GM12874 (cell line): ENCODE data around the gene CTXN3.

ENCODE experiments used
- TF ChIP-seq, protein P1 (sequence below): IDR thresholded peaks from 2 replicates; pipeline ENCODE4 v1.5.1; 2011; ENCODE audit warnings: low read depth, mild to moderate bottlenecking, control low read depth, low read length, moderate library complexity; ENCODE audit not compliant: insufficient read depth

The CTXN3 gene

GRCh38 chr5:127652952-127653611 lies 4.2 kb downstream of the CTXN3 start:
- TF ChIP-seq, protein P1, sequence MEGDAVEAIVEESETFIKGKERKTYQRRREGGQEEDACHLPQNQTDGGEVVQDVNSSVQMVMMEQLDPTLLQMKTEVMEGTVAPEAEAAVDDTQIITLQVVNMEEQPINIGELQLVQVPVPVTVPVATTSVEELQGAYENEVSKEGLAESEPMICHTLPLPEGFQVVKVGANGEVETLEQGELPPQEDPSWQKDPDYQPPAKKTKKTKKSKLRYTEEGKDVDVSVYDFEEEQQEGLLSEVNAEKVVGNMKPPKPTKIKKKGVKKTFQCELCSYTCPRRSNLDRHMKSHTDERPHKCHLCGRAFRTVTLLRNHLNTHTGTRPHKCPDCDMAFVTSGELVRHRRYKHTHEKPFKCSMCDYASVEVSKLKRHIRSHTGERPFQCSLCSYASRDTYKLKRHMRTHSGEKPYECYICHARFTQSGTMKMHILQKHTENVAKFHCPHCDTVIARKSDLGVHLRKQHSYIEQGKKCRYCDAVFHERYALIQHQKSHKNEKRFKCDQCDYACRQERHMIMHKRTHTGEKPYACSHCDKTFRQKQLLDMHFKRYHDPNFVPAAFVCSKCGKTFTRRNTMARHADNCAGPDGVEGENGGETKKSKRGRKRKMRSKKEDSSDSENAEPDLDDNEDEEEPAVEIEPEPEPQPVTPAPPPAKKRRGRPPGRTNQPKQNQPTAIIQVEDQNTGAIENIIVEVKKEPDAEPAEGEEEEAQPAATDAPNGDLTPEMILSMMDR, result no peak

- TF ChIP-seq, protein P1, result no peak
Measured at GRCh38 chr5:127656825-127657224, 7.9 kb downstream of the CTXN3 start.

DNA sequence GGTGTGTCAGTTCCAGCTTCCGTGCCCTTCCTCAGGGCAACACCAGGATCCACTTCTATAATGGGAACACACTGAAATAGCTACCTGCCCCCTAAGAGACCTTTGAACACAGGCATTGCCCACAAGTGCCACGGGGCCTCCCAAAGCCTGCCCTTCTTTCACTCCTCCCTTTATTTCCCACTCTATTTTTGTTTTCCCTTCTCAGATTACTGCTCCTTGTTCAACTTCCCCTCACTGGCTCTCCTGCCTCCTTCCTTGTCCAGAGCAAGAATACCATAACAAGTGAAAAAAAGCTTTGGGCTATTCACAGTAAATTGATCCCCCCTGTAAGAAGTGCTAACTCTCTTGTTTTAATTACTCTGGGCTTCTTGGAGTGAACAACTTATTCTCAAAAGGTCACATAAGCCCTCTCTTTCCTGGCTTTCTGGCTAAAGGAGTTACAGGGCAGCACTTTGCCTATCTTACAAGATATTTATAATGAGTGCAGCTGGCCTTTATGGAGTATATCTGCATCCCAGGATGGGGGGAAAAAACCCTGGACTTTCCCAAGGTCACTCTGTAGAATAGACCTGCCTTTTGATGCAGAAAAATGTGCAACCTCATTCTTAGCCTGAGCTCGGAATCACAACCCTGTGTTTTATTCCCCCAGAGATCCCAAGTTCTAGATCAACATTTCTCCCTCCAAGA lies 11.3 kb downstream of the CTXN3 start:
- TF ChIP-seq, protein P1, result no peak

- TF ChIP-seq, protein P1, result no peak
Measured at GRCh38 chr5:127664093-127664492, 15.2 kb downstream of the CTXN3 start.

DNA sequence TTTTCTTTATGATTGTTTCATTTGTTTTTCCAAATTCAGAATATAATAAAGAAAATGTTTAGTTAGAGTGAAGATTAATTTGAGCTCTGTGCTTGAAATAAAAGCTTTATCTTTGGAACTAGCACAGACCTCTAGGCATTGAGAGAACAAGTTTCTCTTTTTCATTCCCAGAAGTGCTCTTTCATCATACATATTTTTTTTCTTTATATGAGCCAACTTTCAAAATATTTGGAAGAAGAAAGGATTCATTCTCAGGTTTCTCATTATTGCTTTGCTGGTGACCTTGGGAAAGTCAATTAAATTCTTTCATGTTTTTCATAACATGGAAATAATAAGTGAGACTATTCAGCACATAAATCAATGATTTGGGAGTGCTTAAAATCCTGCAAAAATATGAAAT lies 16.8 kb downstream of the CTXN3 start:
- TF ChIP-seq, protein P1, result no peak

- TF ChIP-seq, protein P1, result no peak
Measured at GRCh38 chr5:127666043-127666716, 17.3 kb downstream of the CTXN3 start.

GRCh38 chr5:127667926-127668325 lies 19.0 kb downstream of the CTXN3 start:
- TF ChIP-seq, protein P1, result no peak
